GM23338 (cell line): ENCODE measurements around the gene ARHGEF28. TPM values are rescaled to one million over a fixed set of nuclear protein-coding genes. Genes with fewer than 3 reads are reported as not detected.

Experiments
- ATAC-seq: fragments of 200-7000 bp; cut with Tn5 transposase; 3 replicates; pipeline ENCODE4 v1.9.1; 2020
- DNase-seq: peaks from one replicate; pipeline ENCODE4 v3.0.0-alpha.2; 2015; ENCODE audit warnings: low spot score
- H2AFZ ChIP-seq: fragments of 200-600 bp; sonication (generic); 2 replicates; pipeline ENCODE4 v1.8.0; 2016; ENCODE audit warnings: antibody characterized with exemption, mild to moderate bottlenecking, moderate library complexity
- H3F3A ChIP-seq: fragments of 200-600 bp; sonication (generic); replicated peaks from 2 replicates; pipeline ENCODE4 v1.8.0; 2017; ENCODE audit warnings: antibody characterized with exemption, mixed run types, low read depth
- H3K27ac ChIP-seq: fragments of 200-600 bp; sonication (generic); 2 replicates; pipeline ENCODE4 v1.6.1; 2016; ENCODE audit warnings: low read depth
- H3K27me3 ChIP-seq: fragments of 200-600 bp; sonication (generic); 2 replicates; pipeline ENCODE4 v1.8.0; 2016; ENCODE audit warnings: mild to moderate bottlenecking, mixed run types, moderate library complexity; ENCODE audit not compliant: insufficient read depth
- H3K36me3 ChIP-seq: fragments of 200-600 bp; sonication (generic); 2 replicates; pipeline ENCODE4 v1.8.0; 2016; ENCODE audit warnings: mild to moderate bottlenecking; ENCODE audit not compliant: insufficient read depth
- H3K4me1 ChIP-seq: fragments of 200-600 bp; sonication (generic); 2 replicates; pipeline ENCODE4 v1.8.0; 2016; ENCODE audit warnings: mild to moderate bottlenecking, moderate library complexity; ENCODE audit not compliant: insufficient read depth
- H3K4me2 ChIP-seq: fragments of 200-600 bp; sonication (generic); 2 replicates; pipeline ENCODE4 v1.7.1; 2017; ENCODE audit warnings: mixed run types
- H3K4me3 ChIP-seq: fragments of 200-600 bp; sonication (generic); 2 replicates; pipeline ENCODE4 v1.6.1; 2016; ENCODE audit warnings: mixed run types
- H3K79me2 ChIP-seq: fragments of 200-600 bp; sonication (generic); replicated peaks from 2 replicates; pipeline ENCODE4 v1.8.0; 2017; ENCODE audit warnings: mild to moderate bottlenecking; ENCODE audit not compliant: insufficient read depth
- H3K9me2 ChIP-seq: fragments of 200-600 bp; sonication (generic); 2 replicates; pipeline ENCODE4 v1.8.0; 2017; ENCODE audit not compliant: insufficient read depth
- H4K20me1 ChIP-seq: fragments of 200-600 bp; sonication (generic); replicated peaks from 2 replicates; pipeline ENCODE4 v1.8.0; 2017; ENCODE audit warnings: mild to moderate bottlenecking; ENCODE audit not compliant: insufficient read depth
- H3K27ac Mint-ChIP-seq: 2 replicates; pipeline ENCODE4 v1.8.0; 2020; ENCODE audit warnings: inconsistent platforms, mild to moderate bottlenecking, moderate library complexity, mixed read lengths
- H3K27me3 Mint-ChIP-seq: 3 replicates; pipeline ENCODE4 v1.8.0; 2022; ENCODE audit warnings: low read depth, mild to moderate bottlenecking, moderate library complexity, mixed read lengths, inconsistent platforms; ENCODE audit not compliant: insufficient read depth, poor library complexity
- H3K36me3 Mint-ChIP-seq: 3 replicates; pipeline ENCODE4 v1.8.0; 2021; ENCODE audit warnings: low read depth, mild to moderate bottlenecking, inconsistent platforms, moderate library complexity, mixed read lengths
- H3K4me1 Mint-ChIP-seq: 3 replicates; pipeline ENCODE4 v1.8.0; 2020; ENCODE audit warnings: mild to moderate bottlenecking, inconsistent platforms, mixed read lengths
- H3K4me3 Mint-ChIP-seq: 3 replicates; pipeline ENCODE4 v1.8.0; 2021; ENCODE audit warnings: moderate library complexity, mild to moderate bottlenecking, inconsistent platforms, mixed read lengths
- H3K9me3 Mint-ChIP-seq: 3 replicates; pipeline ENCODE4 v1.8.0; 2020; ENCODE audit warnings: moderate library complexity, mild to moderate bottlenecking, inconsistent platforms, mixed read lengths
- CREB1 ChIP-seq: fragments of 250-450 bp; sonication (Bioruptor Pico); IDR thresholded peaks from 2 replicates; pipeline ENCODE4 v1.5.0; 2020; ENCODE audit warnings: low read depth, mild to moderate bottlenecking, moderate library complexity
- CTCF ChIP-seq, 2 experiments: fragments of 200-600 bp in 1 of 2; sonication (generic) in 1 of 2; conservative IDR thresholded peaks; 2 replicates each; pipeline versions ENCODE4 v1.5.1 to v1.6.1; 2016 to 2017; ENCODE audit warnings: antibody characterized with exemption in 2 of 2, low read depth in 2 of 2, mild to moderate bottlenecking in 2 of 2, moderate library complexity in 1 of 2
- ETS1 ChIP-seq: IDR thresholded peaks from 2 replicates; pipeline ENCODE4 v1.6.1; 2016; ENCODE audit warnings: antibody characterized with exemption
- JUNB ChIP-seq: IDR thresholded peaks from one replicate; pipeline ENCODE4 v1.6.1; 2016; ENCODE audit warnings: antibody characterized with exemption; ENCODE audit not compliant: unreplicated experiment
- POLR2AphosphoS5 ChIP-seq: IDR thresholded peaks from 2 replicates; pipeline ENCODE4 v1.6.1; 2016; ENCODE audit warnings: antibody characterized with exemption, low read depth
- REST ChIP-seq: IDR thresholded peaks from one replicate; pipeline ENCODE4 v1.6.1; 2018; ENCODE audit warnings: antibody characterized with exemption; ENCODE audit not compliant: unreplicated experiment
- ZNF114 ChIP-seq: fragments of 250-450 bp; sonication (Bioruptor Pico); IDR thresholded peaks from 2 replicates; pipeline ENCODE4 v1.5.0; 2020; ENCODE audit warnings: mild to moderate bottlenecking, moderate library complexity
- ZNF331 ChIP-seq: fragments of 250-450 bp; sonication (Bioruptor Pico); IDR thresholded peaks from 2 replicates; pipeline ENCODE4 v1.5.0; 2020; ENCODE audit warnings: low read depth, mild to moderate bottlenecking, moderate library complexity
- ZNF462 ChIP-seq: fragments of 250-450 bp; sonication (Bioruptor Pico); IDR thresholded peaks from 2 replicates; pipeline ENCODE4 v1.5.0; 2020; ENCODE audit warnings: mild to moderate bottlenecking, moderate library complexity
- polyA plus RNA-seq: library from polyadenylated mRNA; unstranded; fragments of >200 nt; fragmentation: Nextera tagmentation; extraction: Ambion mirVana; gene quantifications from 2 replicates; pipeline ENCODE4 v1.2.1, GENCODE V29; 2016
- total RNA-seq: library from RNA; depleted of rRNA; stranded (reverse); fragments of >200 nt; shearing (Covaris generic); gene quantifications from 2 replicates; pipeline ENCODE4 v1.2.3, GENCODE V29; 2014

The ARHGEF28 gene
- total and polyA plus RNA-seq, 2 experiments from 2014 or later = 0.39 to 1.0 TPM

GRCh38 chr5:73969195-73970036 lies 343.4 kb downstream of the ARHGEF28 start:
- DNase-seq = no peak
- 0 out of 2 replicates have a peak overlapping the region, but pooled peaks have one; percentile 9 for H2AFZ ChIP-seq

More at GRCh38 chr5:73969195-73970036, 343.4 kb downstream of the ARHGEF28 start:
- H3K9me3 Mint-ChIP-seq = no peaks in the 10 kb centered on the region; the same call in 2 of the 3 replicates
- no peaks in the 10 kb centered on the region for H3K79me2 ChIP-seq
- no peak overlapping the region for H3K4me3 Mint-ChIP-seq
- H3K4me1 Mint-ChIP-seq = no peaks in the 10 kb centered on the region
- H3K27me3 ChIP-seq = no peaks in the 10 kb centered on the region
- H3K36me3 ChIP-seq = no peaks in the 10 kb centered on the region
- 0 out of 2 replicates have a peak, but pooled peaks cover 8% of the 10 kb centered on the region for H3K4me1 ChIP-seq
- TF ChIP-seq ETS1 (no peak), CREB1 (no peak), ZNF114 (CRISPR knock-in tag) (no peak), POLR2AphosphoS5 (no peak), REST (no peak), JUNB (no peak), CTCF (conservative IDR thresholded peaks at IDR 0.05; ENCODE audit: low read depth in 2 of 2) (no peak), ZNF331 (CRISPR knock-in tag) (no peak), ZNF462 (CRISPR knock-in tag) (no peak)
- no peaks in the 10 kb centered on the region for H3K27me3 Mint-ChIP-seq
- no peak for ATAC-seq
- H3K9me2 ChIP-seq = peaks cover 10% of the 10 kb centered on the region; the same call in 1 of the 2 replicates
- no peak overlapping the region for H3K4me2 ChIP-seq
- H3K27ac Mint-ChIP-seq = no peak overlapping the region
- no peak overlapping the region for H3K4me3 ChIP-seq
- no peak overlapping the region for H3K27ac ChIP-seq
- no peaks in the 10 kb centered on the region for H4K20me1 ChIP-seq
- H3F3A ChIP-seq = no peaks in the 10 kb centered on the region
- no peaks in the 10 kb centered on the region for H3K36me3 Mint-ChIP-seq
